Vagina (tissue), 2 donors: ENCODE data around the gene NELFB.

Experiments used
- POLR2A ChIP-seq, 2 donors: fragments of 450-650 bp; IDR thresholded peaks; one replicate each; pipeline ENCODE4 v1.6.1; 2017; ENCODE audit warnings: antibody characterized with exemption in 2 of 2, mild to moderate bottlenecking in 2 of 2, moderate library complexity in 2 of 2
- POLR2AphosphoS5 ChIP-seq, 2 donors: sonication (generic); formaldehyde crosslinking; IDR thresholded peaks; one replicate each; pipeline ENCODE4 v1.9.0; 2017; ENCODE audit warnings: antibody characterized with exemption in 2 of 2, mild to moderate bottlenecking in 2 of 2, low read depth in 1 of 2; ENCODE audit not compliant: insufficient read depth in 1 of 2
- TF ChIP-seq, protein P1 (sequence below), 3 experiments: fragments of 450-650 bp in 2 of 3; fragments of 200-600 bp in 1 of 3; sonication (generic) in 1 of 3; IDR thresholded peaks; one replicate each; pipeline ENCODE4 v1.5.1; 2017 to 2019; ENCODE audit warnings: antibody characterized with exemption in 3 of 3, mild to moderate bottlenecking in 2 of 3, moderate library complexity in 2 of 3

DNA sequence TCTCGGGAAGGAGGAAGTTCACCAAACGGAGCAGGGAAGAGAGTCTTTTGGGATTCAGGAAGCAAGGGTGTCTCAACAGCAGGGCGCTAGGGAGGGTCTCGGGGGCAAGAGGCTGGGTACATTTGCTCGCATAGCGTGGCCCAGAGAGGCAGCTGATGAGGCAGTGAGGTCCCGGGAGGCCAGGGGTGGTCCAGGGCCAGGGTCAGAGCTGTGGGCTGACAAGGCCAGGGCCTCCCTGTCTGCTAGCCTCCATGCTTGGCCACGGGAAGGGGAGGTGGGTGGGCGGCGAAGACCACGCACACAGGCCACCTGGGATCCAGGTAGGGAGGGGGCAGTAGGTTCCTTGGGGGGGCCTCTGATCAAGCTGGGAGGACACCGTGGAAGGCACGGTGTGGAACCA lies 43.6 kb upstream of the NELFB start:
- TF ChIP-seq POLR2AphosphoS5 (IDR thresholded peaks at IDR 0.05; ENCODE audit: insufficient read depth in 1 of 2, low read depth in 1 of 2) (no peak), POLR2A (IDR thresholded peaks at IDR 0.05) (no peak)
- TF ChIP-seq, protein P1, sequence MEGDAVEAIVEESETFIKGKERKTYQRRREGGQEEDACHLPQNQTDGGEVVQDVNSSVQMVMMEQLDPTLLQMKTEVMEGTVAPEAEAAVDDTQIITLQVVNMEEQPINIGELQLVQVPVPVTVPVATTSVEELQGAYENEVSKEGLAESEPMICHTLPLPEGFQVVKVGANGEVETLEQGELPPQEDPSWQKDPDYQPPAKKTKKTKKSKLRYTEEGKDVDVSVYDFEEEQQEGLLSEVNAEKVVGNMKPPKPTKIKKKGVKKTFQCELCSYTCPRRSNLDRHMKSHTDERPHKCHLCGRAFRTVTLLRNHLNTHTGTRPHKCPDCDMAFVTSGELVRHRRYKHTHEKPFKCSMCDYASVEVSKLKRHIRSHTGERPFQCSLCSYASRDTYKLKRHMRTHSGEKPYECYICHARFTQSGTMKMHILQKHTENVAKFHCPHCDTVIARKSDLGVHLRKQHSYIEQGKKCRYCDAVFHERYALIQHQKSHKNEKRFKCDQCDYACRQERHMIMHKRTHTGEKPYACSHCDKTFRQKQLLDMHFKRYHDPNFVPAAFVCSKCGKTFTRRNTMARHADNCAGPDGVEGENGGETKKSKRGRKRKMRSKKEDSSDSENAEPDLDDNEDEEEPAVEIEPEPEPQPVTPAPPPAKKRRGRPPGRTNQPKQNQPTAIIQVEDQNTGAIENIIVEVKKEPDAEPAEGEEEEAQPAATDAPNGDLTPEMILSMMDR (IDR thresholded peaks at IDR 0.05) = no peak
